ENCODE data around the gene KCNIP2.

- TF ChIP-seq EZH2 (IDR thresholded peaks at IDR 0.05; ENCODE audit: insufficient read depth, poor library complexity, severe bottlenecking) (peak; percentile 92), EZH2phosphoT487 (IDR thresholded peaks at IDR 0.05; ENCODE audit: insufficient read depth, low read depth) (0 out of 2 replicates have a peak, but pooled peaks have one; percentile 74)
Observed at GRCh38 chr10:101776161-101776817, 67.3 kb downstream of the KCNIP2 start.

Data from GM23248 (cell line).